Gastroesophageal sphincter (tissue), 3 donors: ENCODE measurements around the gene DDIAS.

Experiments
- EP300 ChIP-seq: sonication (generic); formaldehyde crosslinking; IDR thresholded peaks from one replicate; pipeline ENCODE4 v1.6.1; 2017; ENCODE audit warnings: antibody characterized with exemption, mild to moderate bottlenecking
- POLR2A ChIP-seq, 2 donors: fragments of 450-650 bp; IDR thresholded peaks; one replicate each; pipeline ENCODE4 v1.6.1; 2017; ENCODE audit warnings: antibody characterized with exemption in 2 of 2, mild to moderate bottlenecking in 2 of 2, moderate library complexity in 1 of 2
- POLR2AphosphoS5 ChIP-seq: sonication (generic); formaldehyde crosslinking; IDR thresholded peaks from one replicate; pipeline ENCODE4 v1.6.1; 2017; ENCODE audit warnings: antibody characterized with exemption
- TF ChIP-seq, protein P1 (sequence below), 4 experiments: fragments of 200-600 bp in 2 of 4; fragments of 450-650 bp in 2 of 4; sonication (generic) in 1 of 4; IDR thresholded peaks; one replicate each; pipeline ENCODE4 v1.5.1; 2017 to 2019; ENCODE audit warnings: antibody characterized with exemption in 4 of 4, mild to moderate bottlenecking in 2 of 4, moderate library complexity in 2 of 4

GRCh38 chr11:82899186-82899820 lies 2.2 kb upstream of the DDIAS start:
- no peak for TF ChIP-seq POLR2AphosphoS5
- TF ChIP-seq POLR2A (IDR thresholded peaks at IDR 0.05), result no peak
- TF ChIP-seq, protein P1, sequence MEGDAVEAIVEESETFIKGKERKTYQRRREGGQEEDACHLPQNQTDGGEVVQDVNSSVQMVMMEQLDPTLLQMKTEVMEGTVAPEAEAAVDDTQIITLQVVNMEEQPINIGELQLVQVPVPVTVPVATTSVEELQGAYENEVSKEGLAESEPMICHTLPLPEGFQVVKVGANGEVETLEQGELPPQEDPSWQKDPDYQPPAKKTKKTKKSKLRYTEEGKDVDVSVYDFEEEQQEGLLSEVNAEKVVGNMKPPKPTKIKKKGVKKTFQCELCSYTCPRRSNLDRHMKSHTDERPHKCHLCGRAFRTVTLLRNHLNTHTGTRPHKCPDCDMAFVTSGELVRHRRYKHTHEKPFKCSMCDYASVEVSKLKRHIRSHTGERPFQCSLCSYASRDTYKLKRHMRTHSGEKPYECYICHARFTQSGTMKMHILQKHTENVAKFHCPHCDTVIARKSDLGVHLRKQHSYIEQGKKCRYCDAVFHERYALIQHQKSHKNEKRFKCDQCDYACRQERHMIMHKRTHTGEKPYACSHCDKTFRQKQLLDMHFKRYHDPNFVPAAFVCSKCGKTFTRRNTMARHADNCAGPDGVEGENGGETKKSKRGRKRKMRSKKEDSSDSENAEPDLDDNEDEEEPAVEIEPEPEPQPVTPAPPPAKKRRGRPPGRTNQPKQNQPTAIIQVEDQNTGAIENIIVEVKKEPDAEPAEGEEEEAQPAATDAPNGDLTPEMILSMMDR (IDR thresholded peaks at IDR 0.05), result no peak
- no peak for TF ChIP-seq EP300
